ENCODE results near the gene RXFP3.

Gene RXFP3

GRCh38 chr5:33981408-33982162 lies 45.4 kb downstream of the RXFP3 start:
- DNase-seq (ENCODE audit: low read depth in 2 of 2) = no peak

GRCh38 chr5:33984178-33984577 lies 48.0 kb downstream of the RXFP3 start:
- no peak for DNase-seq (ENCODE audit: low read depth in 2 of 2)

- no peak for DNase-seq (ENCODE audit: low read depth in 2 of 2)
These were observed 48.5 kb downstream of the RXFP3 start, which contains the start of gene SLC45A2 for GRCh38 chr5:33984671-33985124. Gene SLC45A2 (minus strand): TSS chr5:33984693. CDS start chr5:33984583, 110 bp downstream.

- DNase-seq (ENCODE audit: low read depth in 2 of 2) = no peak
These were observed 49.3 kb downstream of the RXFP3 start for GRCh38 chr5:33985447-33985846.
